ENCODE data around the gene LHFPL4.

The LHFPL4 gene

DNA sequence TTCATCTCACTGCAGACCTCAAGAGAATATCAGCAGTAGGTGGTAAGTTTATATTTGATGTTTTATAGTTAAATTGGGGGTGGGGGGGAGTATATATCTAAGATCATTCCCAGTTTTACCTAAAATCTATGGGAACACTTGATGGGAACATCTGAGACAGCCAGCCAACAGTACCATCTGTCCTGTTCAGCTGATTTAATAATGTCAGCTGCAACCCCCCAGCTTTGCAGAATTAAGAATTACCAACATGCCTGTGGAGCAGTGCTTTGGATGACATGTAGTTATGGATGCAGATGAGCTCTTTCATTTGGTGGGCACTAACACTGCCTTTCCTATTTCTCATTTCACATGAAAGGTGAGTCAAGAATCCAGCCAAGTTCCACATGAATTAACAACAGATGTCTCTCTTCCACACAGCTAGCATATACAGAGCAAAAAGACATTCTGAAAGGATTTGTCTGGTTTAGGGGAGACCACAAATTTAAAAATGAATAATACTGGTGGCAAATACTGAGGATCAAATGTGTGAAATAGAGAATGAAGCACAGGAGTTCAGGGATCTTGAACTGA is 80.0 kb downstream of the LHFPL4 start:
- no peak for DNase-seq (ENCODE audit: low read depth)

DNA sequence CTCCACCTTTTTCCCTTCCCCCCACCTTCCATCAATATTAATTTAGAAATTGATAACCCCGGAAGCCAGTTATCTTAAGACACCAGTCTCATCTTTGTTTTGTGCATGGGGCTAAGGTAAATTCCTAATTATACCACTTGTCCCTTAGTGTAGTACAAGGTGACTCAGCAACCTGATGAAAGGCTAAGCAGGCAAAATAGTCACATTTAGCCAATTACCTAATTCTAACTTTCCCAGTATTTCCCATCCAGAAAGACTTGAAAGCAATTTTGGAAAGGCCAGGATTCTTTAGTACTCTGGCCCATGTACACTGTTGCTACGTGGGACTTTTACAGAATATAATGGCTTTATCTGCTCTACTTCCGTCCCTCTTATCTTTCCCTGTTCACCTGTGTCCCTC is 83.6 kb downstream of the LHFPL4 start:
- DNase-seq (ENCODE audit: low read depth) = no peak

DNA sequence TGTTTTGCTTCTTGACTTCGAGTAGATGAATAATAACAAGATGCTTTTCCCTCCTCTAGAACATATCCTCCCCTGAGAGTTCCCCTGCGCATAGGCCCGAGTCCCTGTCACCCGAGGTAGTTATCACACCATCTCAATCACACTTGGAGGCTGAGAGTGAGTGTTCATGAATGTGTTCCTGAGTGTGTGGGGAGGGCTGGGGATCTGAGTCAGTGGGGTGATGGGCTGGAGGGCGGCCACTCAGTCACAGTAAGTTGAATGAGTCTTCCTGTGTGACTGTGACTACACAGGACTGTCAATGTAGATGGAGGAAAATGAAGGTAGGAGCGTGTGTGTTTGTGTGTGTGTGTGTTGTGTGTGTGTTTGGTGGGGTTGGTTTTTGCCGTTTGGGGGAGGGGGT is 85.2 kb downstream of the LHFPL4 start:
- DNase-seq (ENCODE audit: low read depth) = no peak

DNA sequence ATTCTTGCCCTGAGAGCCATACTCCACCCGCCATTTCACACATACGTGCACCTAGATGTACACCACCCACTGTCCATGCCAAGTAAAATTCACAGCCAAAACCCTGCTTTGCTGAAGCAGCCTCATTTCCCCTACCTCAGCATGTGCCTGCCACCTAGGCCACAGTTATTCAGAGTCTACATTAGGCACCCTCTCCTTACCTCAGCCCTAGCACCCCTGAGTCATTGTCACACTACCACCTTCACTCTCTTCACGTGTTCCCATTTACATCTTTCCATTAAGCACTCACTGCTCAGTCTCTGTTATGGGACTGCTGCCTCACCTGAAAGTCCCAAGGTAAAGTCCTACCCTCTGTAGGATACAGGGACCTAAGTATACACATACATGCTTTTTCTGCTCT is 86.2 kb downstream of the LHFPL4 start:
- no peak for DNase-seq (ENCODE audit: low read depth)

DNA sequence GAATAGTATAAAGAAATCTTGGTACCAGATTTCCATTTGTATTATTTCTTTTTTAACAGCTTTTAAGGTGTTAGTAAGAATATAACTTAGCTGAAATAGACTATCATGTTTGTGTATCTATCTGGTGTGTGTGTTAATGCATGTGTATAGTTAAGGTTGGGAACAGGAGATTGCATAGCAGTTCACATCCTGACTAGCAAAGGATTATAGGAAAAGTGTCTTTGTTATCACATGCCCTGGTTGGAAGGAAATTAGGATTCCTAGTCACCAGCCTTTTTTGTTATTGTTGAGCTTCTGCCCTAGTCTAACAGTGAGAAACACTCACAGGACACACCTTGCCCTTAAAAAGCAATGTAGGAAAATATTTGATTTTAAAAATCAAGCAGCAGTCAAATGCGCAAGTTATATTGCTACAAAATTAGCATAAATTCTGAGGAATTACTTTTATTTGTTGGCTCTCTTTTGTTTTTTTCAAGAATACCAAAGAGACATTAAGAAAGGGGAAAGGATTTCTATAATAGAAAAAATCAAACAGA is 98.0 kb downstream of the LHFPL4 start:
- DNase-seq (ENCODE audit: low read depth) = no peak

DNA sequence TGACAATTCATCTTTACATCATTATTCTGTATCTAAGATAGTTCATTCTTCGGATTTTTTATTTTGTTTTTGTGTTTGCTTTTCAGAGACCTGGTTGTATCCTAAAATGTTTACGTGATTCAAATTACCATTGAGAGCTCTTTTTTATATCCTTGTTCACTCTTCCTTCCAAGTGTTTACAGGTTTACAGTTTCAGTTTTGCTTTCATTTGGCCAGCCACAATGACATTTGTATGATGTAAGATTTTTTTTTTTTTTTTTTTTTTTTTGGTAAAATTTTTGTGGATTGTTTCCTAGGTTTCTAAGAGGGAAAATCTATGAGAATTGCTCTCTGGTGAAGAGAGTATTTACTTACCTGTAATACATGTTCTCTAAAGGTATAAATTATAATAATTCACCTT is 101.2 kb downstream of the LHFPL4 start:
- no peak for DNase-seq (ENCODE audit: low read depth)

DNA sequence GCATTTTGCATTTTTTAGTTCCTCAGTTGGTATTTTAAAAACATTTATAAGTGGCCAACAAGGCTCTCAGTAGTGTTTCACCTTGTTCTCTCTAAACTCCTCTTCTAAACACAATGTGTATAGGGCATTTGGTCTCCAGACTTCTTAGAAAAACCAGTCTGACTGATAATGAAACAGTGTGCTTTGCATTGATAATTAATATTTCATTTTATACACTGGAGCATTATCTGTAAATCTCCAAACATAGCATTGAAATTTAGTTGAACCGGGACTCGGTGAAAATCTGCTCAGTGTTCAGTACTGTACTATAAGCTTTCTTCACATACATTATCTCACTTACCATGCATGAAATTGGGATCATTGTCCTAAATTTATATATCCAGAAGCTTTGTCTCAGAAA is 102.6 kb downstream of the LHFPL4 start:
- no peak for DNase-seq (ENCODE audit: low read depth)

DNA sequence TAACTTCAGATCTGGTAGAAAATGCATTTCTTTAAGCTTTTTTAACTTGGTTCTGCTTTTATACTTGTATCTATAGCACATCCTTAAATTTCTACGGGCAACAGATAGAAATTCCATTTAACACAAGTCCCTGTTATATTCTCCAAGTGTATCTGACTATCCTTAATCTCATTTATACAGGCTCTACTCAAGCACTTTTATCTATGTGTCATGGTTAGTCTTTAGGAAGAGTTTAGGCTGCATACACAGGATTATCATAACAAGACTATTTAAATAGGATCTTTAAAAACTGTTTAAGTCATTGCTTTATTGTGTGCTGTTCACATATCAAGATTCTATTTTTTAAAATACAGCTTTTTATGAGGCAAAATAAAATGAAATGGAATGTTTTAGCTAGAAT is 103.5 kb downstream of the LHFPL4 start:
- no peak for DNase-seq (ENCODE audit: low read depth)

DNA sequence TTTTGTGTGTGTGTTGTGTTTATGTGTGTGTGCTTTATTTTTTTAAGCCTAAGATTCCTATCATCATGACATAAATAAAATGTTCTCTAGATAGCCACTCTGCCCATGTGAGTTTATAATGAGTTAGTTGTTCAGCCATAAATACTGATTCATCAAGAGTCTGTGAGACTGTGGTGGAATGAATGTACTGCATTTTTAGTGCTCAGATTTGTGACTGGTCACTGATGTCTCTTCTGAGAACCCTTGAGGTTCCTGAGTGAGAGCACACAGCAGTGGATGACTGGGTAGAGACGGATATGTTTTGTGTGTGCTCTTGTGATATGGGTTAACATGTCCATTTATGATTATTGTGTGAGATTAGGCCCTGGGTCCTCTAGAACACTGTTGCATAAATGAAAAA is 105.0 kb downstream of the LHFPL4 start:
- no peak for DNase-seq (ENCODE audit: low read depth)

Measured in T-helper 22 cell (primary cell).